Endodermal cell (in vitro differentiated cells): ENCODE measurements around the gene IRX2. TPM values are rescaled to one million over a fixed set of nuclear protein-coding genes. Genes with fewer than 3 reads are reported as not detected.
A peak's percentile ranks its signal among the peaks of the same experiment; 100 is the strongest.

Experiments
- DNase-seq: peaks from one replicate; pipeline ENCODE4 v3.0.0-alpha.2; 2017
- H3K27ac ChIP-seq: 2 replicates; pipeline ENCODE4 v1.5.1; 2013; ENCODE audit warnings: mild to moderate bottlenecking, low read depth, low read length, moderate library complexity
- H3K27me3 ChIP-seq: 2 replicates; pipeline ENCODE4 v1.6.1; 2013; ENCODE audit warnings: mild to moderate bottlenecking, low read length, moderate library complexity; ENCODE audit not compliant: insufficient read depth, control insufficient read depth, poor library complexity, severe bottlenecking
- H3K36me3 ChIP-seq: 2 replicates; pipeline ENCODE4 v1.7.0; 2013; ENCODE audit warnings: mild to moderate bottlenecking, low read length, moderate library complexity; ENCODE audit not compliant: control insufficient read depth, insufficient read depth
- H3K4me1 ChIP-seq: one replicate; pipeline ENCODE4 v1.7.0; 2013; ENCODE audit warnings: low read length; ENCODE audit not compliant: control insufficient read depth, insufficient read depth
- H3K4me3 ChIP-seq: 2 replicates; pipeline ENCODE4 v1.5.1; 2013; ENCODE audit warnings: mild to moderate bottlenecking, low read length, moderate library complexity
- H3K9ac ChIP-seq: 2 replicates; pipeline ENCODE4 v1.6.1; 2013; ENCODE audit warnings: mild to moderate bottlenecking, low read length, moderate library complexity; ENCODE audit not compliant: poor library complexity, severe bottlenecking; ENCODE audit errors: extremely low read depth
- H3K9me3 ChIP-seq: 2 replicates; pipeline ENCODE4 v1.6.1; 2013; ENCODE audit warnings: mild to moderate bottlenecking, low read length, moderate library complexity; ENCODE audit not compliant: control insufficient read depth
- H3K27ac Mint-ChIP-seq: 2 replicates; pipeline ENCODE4 v1.8.0; 2020; ENCODE audit warnings: mixed read lengths
- H3K27me3 Mint-ChIP-seq: 2 replicates; pipeline ENCODE4 v1.8.0; 2021; ENCODE audit warnings: mild to moderate bottlenecking, mixed read lengths; ENCODE audit not compliant: insufficient read depth
- H3K36me3 Mint-ChIP-seq: 2 replicates; pipeline ENCODE4 v1.8.0; 2020; ENCODE audit warnings: low read depth, mixed read lengths
- H3K4me1 Mint-ChIP-seq: 2 replicates; pipeline ENCODE4 v1.8.0; 2020; ENCODE audit warnings: mixed read lengths
- H3K4me3 Mint-ChIP-seq: 2 replicates; pipeline ENCODE4 v1.8.0; 2020; ENCODE audit warnings: mild to moderate bottlenecking, moderate library complexity, mixed read lengths
- H3K9me3 Mint-ChIP-seq: 2 replicates; pipeline ENCODE4 v1.8.0; 2020; ENCODE audit warnings: mild to moderate bottlenecking, mixed read lengths
- CTCF ChIP-seq: fragments of 200-600 bp; sonication (generic); conservative IDR thresholded peaks from 2 replicates; pipeline ENCODE4 v1.5.0; 2021; ENCODE audit warnings: antibody characterized with exemption, mild to moderate bottlenecking
- WGBS, 2 experiments: methylation state at CpG; one replicate each; pipeline versions ENCODE4 v1.1.5 to v1.1.7; 2013; ENCODE audit warnings: missing lambda C conversion rate in 2 of 2, mixed read lengths in 1 of 2; ENCODE audit not compliant: insufficient coverage in 1 of 2, insufficient read length in 1 of 2; 5-methylcytosine and 5-hydroxymethylcytosine counted together
- total RNA-seq, 2 donors: library from RNA; stranded (reverse); fragmentation: NEBNext Ultra II Directional in 1 of 2; extraction: Animal tissue kit (Norgen Biotek cat#: 25700) in 1 of 2; gene quantifications; 2 replicates in 1 of 2; 3 replicates in 1 of 2; pipeline ENCODE4 v1.2.1, GENCODE V29; 2021

Gene IRX2
- total RNA-seq, 2 donors from 2014 or later, result 4.2 to 6.9 TPM

GRCh38 chr5:2703615-2704014 is 47.9 kb downstream of the IRX2 start:
- no peaks in the 10 kb centered on the region for H3K36me3 Mint-ChIP-seq
- Histone ChIP-seq H3K4me3 (no peak overlapping the region), H3K9me3 (no peaks in the 10 kb centered on the region), H3K9ac (no peak overlapping the region), H3K4me1 (no peaks in the 10 kb centered on the region), H3K36me3 (no peaks in the 10 kb centered on the region), H3K27ac (no peak overlapping the region), H3K27me3 (no peaks in the 10 kb centered on the region)
- TF ChIP-seq CTCF, result no peak
- no peaks in the 10 kb centered on the region for H3K9me3 Mint-ChIP-seq
- WGBS, 2 experiments, result 94 to 96% methylated on average over 5 to 11 of the region's 12 CpGs
- H3K4me1 Mint-ChIP-seq, result no peaks in the 10 kb centered on the region
- peaks cover 26% of the 10 kb centered on the region for H3K27me3 Mint-ChIP-seq
- H3K27ac Mint-ChIP-seq, result no peak overlapping the region
- no peak for DNase-seq
- no peak overlapping the region for H3K4me3 Mint-ChIP-seq

GRCh38 chr5:2703041-2703440 is 48.4 kb downstream of the IRX2 start:
- Histone ChIP-seq H3K36me3 (no peaks in the 10 kb centered on the region), H3K9me3 (no peaks in the 10 kb centered on the region), H3K27me3 (no peaks in the 10 kb centered on the region), H3K4me3 (no peak overlapping the region), H3K9ac (no peak overlapping the region), H3K4me1 (no peaks in the 10 kb centered on the region), H3K27ac (no peak overlapping the region)
- no peak for DNase-seq
- peaks cover 22% of the 10 kb centered on the region for H3K27me3 Mint-ChIP-seq
- 84 to 85% methylated on average over 10 to 13 of the region's 13 CpGs for WGBS, 2 experiments
- H3K4me1 Mint-ChIP-seq, result no peaks in the 10 kb centered on the region
- no peaks in the 10 kb centered on the region for H3K9me3 Mint-ChIP-seq
- no peak overlapping the region for H3K27ac Mint-ChIP-seq
- no peak overlapping the region for H3K4me3 Mint-ChIP-seq
- no peak for TF ChIP-seq CTCF
- no peaks in the 10 kb centered on the region for H3K36me3 Mint-ChIP-seq

GRCh38 chr5:2702096-2702879 is 49.2 kb downstream of the IRX2 start:
- DNase-seq, result no peak
- Histone ChIP-seq H3K4me1 (no peaks in the 10 kb centered on the region), H3K9ac (no peak overlapping the region), H3K9me3 (no peaks in the 10 kb centered on the region), H3K4me3 (no peak overlapping the region), H3K27ac (no peak overlapping the region), H3K27me3 (no peaks in the 10 kb centered on the region), H3K36me3 (no peaks in the 10 kb centered on the region)
- WGBS, 2 experiments, result 93 to 95% methylated on average over 12 to 27 of the region's 28 CpGs
- peak; percentile 30 for TF ChIP-seq CTCF
- Mint-ChIP-seq H3K9me3 (no peaks in the 10 kb centered on the region), H3K27ac (no peak overlapping the region), H3K4me1 (no peaks in the 10 kb centered on the region), H3K36me3 (no peaks in the 10 kb centered on the region), H3K27me3 (peaks cover 21% of the 10 kb centered on the region), H3K4me3 (no peak overlapping the region)
